ENCODE measurements around the gene TMCC1.

DNA sequence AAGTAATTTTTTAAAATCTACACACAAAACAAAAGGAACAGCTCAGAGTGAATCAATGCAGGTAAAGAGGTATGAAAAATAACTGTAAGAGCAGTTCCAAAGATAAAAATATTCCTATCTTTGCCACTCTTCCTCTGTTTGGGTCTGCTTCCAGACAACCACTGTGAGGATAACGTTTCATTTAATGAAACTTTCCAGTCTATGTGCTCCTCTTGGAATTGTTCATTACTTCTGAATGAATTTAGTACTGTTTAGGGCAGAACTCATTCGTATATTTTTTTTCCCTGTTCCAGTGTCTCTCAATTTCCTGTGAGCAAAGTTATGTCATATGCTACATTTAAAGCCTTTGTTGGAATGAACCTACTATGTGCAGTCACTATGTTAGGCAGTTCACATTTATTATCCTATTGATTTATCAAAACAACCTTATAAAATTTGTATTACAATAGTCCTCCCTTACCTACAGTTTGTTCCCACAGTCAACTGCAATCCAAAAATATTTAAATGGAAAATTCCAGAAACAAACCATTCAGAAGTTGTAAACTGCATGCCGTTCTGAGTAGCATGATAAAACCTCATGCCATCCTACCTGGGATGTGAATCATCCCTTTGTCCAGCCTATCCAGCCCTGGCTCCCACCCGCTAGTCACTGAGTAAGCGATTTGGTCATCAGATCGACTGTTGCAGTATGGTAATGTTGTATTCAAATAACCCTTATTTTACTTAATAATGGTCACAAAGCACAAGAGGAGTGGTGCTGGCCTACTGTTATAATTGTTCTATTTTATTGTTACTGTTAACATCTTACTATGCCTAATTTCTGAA lies 98.1 kb downstream of the TMCC1 start:
- TF ChIP-seq, protein P1, sequence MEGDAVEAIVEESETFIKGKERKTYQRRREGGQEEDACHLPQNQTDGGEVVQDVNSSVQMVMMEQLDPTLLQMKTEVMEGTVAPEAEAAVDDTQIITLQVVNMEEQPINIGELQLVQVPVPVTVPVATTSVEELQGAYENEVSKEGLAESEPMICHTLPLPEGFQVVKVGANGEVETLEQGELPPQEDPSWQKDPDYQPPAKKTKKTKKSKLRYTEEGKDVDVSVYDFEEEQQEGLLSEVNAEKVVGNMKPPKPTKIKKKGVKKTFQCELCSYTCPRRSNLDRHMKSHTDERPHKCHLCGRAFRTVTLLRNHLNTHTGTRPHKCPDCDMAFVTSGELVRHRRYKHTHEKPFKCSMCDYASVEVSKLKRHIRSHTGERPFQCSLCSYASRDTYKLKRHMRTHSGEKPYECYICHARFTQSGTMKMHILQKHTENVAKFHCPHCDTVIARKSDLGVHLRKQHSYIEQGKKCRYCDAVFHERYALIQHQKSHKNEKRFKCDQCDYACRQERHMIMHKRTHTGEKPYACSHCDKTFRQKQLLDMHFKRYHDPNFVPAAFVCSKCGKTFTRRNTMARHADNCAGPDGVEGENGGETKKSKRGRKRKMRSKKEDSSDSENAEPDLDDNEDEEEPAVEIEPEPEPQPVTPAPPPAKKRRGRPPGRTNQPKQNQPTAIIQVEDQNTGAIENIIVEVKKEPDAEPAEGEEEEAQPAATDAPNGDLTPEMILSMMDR (IDR thresholded peaks at IDR 0.05): no peak
- TF ChIP-seq ZFX (IDR thresholded peaks at IDR 0.05; ENCODE audit: borderline replicate concordance): no peak

Measured in 22Rv1 (cell line).